GM19324 (cell line): ENCODE data around the gene PRDM10.
"Not testable (repeated sequence)": the region's sequence is repeated elsewhere in the genome, so short reads cannot be mapped to it uniquely, and the experiment has no call there.

ENCODE experiments used
- ATAC-seq: cut with Tn5 transposase; IDR thresholded peaks from one replicate; pipeline ENCODE4 v1.9.1; 2021; ENCODE audit warnings: mild to moderate bottlenecking, moderate library complexity; ENCODE audit not compliant: unreplicated experiment, low FRiP score

PRDM10 gene

DNA sequence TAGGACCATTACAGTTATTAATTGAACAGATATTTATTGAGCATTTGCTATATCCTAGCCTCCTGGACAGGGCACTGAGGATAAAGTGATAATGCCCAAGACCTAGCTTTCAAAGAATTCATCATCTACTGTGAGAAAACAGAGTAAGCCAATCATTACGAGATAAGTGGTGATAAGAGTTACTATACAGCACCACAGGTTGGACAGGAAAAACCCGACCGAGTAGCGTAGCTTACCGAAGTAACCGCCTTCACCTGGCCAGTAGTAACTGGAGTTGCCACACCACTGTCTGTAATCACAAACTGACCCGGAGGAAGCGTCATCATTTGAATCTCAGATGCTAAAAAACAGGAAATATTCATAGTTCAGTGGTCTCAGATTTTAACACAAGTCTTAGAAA, 97.2 kb downstream of the PRDM10 start:
- ATAC-seq = no peak

DNA sequence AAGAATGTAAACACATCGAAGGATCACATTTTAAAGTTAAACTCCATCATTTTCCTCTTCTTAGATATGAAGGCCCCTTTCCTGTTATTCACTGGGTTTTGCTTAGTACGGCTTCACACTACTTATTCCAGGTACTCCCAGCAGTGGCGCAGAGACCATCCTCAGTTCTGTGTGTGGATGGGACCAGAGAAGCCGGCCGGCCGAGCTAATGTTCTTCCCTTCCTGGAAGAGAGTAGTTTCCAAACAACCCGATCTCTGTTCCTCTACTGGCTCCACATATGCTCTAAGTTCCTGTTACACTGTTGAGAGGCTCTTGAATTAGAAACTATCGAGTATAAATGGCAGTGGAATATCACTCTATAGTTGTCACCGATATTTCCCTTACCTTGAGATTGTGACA, 106.6 kb downstream of the PRDM10 start:
- no peak for ATAC-seq

DNA sequence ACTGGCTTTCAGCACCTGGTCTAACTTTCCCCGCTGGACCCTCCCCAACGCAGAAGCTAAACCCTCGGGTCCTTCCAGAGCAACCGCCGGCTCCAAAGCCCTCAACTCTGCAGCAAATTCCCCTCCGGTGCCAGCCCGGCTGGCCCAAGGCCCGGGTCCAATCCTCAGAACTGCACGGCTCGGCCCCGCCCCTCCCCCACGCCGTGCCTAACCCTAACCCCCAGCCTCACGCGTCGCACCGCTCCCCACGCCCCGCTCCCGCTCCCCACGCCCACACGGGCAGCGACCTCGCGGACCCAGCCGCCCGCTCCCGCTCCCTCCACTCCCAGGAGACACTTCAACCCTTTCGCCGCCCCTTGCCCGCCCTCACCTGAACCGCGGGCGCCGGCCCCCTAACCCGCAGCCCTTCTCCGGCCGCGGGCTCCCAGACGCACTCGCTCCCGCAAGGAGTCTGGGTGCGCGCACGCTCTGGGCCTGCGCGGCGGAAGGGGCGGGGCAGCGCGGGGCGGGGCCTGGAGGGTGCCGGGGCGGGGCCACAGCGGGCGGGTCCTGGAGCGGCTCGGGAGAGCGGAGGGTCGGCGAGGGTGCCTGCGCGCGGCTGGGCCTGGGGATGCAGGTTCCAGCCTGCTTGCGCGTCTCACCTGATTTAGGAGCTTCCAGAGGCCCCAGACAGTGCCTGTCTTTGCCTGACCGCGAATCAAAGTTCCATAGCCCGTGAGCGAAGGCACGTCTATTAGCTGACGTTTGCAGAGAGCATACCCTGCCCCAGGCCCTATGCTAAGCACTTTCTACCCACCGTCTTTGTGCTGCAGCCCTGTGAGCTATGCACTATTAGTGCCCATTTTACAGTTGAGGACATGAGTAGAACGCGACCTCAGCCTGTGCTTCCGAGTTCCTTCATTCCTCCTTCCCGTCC, 107.3 kb downstream of the PRDM10 start, which contains the start of gene NFRKB:
TSS of gene NFRKB (minus strand) at position 453 of the 916 bp plus-strand sequence. CDS start 2,729 bp downstream, outside the sequence.
- peak; percentile 98 for ATAC-seq

DNA sequence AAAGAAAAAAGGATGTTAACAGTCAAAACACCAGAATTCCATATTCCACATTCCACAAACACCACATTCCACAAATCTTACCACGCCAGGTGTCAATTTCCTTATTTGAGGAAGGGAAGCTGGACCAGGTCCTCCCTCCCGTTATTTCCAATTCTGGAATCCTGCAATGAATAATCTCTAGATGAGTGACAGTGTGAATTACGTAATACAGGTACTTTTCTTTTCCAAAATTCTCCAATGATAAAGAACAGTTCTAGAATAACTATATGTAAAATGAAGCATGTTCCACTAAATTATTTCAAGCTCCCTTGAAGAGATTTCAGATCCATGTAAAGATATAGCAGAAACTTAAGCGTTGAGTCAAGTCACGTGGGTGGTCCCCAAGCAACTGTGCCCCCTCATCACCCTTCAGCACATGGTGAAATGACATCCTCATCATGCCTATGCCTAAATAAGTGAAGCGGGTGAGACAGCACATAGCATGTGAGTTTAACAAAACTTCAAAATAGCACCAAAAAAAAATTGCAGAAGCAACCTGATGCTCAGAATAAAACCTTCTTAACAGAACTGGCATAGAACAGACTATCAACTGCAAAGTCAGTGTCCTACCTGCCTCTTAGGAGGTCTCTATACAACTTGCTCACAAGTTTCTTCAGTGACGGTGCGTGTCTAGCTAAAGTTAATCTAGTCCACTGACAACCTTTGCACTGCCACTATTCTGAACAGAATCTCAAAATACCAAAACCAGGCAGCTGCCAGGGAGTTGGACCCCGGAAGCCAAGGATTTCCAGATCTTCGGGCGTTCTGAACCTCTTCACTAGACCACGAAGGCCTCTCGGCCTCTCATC, 108.1 kb downstream of the PRDM10 start:
- ATAC-seq = peak; percentile 19

DNA sequence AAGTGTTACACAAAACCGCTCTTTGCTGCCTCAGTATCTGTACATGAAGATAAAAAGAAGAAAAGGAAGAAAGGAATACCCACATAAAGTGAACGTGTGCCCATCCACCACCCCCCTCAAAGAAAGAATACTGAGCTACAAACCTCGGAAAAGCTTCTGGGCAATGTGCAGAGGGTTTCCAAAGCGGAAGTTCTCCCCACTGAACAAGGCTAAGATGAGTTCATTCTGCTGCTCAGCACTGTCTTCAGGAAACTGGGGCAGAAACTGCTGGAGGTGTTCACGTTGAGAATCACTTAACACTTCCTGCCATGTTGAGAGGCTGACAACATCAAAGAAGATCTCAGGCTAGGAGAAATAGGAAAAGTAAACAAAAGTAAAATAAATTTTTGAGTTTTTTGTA, 114.2 kb downstream of the PRDM10 start:
- no peak for ATAC-seq

DNA sequence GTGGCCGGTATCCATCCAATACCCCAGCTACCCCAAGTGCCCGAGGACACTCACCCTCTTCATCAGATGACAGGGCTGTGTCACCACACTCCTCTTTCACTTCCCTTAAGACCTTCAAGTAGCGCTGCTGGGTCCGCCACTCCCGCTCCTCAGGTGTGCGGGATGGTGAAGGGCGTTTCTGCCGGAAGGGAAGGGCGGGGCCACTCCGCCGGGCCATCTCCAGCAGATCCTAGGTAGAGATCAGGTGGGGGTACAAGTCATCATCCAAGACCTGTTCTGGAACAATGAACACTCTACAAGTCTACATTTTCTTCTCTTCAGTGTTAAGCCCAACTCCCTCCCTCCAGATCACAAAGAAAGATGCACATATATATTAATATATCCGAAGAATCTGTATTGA, 117.3 kb downstream of the PRDM10 start:
- no peak for ATAC-seq

DNA sequence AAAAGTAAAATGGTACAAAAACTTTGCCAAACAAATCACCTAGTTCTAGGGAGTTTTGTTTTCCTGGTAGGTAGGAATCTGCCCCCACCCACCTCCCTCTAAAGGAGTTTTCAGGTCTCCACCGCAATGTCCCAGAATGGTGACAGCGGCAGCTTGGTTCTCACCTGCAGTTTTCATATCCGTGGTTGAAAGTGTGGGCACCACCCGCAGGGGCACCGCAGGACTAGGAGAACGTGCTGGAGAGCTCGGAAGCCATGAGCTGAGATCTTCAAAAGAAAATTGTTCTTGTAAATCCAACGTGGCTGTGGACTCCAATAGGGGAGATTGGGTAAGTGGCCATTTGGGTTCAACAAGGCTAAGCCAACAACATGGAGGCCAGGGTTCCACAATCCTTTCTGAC, 118.1 kb downstream of the PRDM10 start:
- no peak for ATAC-seq

DNA sequence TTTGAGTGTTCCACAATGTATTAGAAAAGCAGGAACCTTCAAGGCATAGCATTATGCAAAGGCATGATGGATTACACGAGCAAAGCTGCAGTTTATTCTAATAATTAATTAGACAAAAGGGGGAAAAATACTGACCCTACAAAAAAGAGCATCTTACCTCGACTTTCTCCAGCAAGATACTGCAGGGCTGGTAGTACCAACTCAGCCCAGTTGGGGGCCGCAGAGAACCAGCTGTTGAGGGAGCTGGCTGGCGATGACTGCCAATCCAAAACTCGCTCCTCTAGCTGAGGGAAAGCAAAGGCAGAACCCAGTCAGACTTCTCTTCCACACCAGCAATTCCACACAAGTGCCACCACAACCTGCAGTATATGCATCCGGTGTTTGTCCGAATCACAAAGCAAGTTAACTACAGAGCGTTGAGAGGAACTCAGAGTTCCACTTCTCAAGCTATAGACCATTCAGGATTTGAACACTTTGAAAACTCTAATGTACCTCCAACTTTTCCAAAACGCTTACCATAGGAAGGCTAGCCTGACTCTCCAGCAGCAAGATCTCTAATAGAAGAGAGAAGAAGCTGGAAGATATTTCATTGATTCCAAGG, 121.0 kb downstream of the PRDM10 start:
- ATAC-seq = no peak

DNA sequence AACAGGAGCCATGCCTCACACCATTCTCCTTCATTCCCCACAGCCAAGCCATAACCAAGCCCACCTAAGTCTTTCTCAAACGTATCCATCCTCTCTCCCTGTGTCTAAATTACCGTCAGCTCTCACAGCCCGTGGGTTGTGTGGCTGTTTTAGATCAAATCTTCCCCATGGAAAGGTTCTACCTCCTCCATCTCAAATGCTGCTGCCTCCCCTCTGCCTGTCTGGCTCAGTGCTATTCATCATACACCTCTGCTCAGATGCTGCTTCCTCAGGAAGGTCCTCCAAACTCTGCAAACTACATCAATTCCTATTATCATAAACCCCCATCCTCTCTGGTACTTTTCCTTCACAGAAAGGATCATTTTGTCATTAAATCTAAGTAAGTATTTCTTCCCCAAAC, 122.3 kb downstream of the PRDM10 start:
- no peak for ATAC-seq

DNA sequence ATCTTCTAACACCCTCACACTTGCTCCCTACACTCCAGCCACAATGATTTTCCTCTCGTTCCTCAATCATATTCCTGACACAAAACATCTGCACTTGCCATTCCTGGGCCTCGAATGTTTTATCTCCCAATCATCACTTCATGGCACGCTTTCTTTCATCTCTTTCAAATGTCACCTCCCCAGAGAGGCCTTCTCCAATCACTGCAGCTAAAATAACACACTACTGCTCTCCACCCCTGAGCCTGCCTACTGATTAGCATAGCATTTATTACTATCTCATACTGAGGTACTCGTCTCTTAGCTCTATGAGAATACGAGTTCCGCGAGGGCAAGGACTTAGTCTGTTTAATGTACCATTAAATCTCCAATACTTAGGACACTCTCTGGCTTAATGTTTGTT, 130.7 kb downstream of the PRDM10 start:
- ATAC-seq = no peak

DNA sequence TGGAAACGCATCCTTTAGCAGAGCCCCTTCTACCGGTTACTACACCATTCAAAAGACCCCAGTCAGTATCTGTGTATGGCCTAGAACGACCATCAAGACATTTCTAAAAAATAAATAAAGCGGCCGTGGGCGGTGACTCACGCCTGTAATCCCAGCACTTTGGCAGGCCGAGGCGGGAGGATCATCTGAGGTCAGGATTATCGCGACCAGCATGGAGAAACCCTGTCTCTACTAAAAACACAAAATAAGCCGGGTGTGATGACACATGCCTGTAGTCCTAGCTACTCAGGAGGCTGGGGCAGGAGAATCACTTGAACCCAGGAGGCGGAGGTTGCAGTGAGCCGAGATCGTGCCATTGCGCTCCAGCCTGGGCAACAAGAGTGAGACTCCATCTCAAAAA, 134.0 kb downstream of the PRDM10 start:
- ATAC-seq = not testable (repeated sequence)

DNA sequence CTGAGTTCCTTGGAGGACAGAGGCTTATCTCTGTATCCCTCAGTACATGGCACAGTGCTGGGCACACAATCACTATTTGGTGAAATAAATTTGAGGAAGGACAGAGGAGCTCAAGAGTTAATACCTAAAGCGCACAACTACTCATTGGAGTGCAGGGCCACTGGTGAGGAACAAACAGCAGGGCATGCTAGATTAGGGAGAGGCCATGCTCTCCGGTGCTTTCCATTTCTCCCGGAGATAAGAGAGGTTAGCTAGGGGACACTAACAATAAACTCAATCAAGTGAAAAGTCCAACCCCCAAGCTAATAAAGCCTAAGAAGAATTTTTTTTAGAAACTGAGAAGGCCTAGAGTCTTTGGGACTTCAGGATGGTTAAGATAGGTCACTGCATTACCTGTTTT, 136.3 kb downstream of the PRDM10 start:
- ATAC-seq = no peak

DNA sequence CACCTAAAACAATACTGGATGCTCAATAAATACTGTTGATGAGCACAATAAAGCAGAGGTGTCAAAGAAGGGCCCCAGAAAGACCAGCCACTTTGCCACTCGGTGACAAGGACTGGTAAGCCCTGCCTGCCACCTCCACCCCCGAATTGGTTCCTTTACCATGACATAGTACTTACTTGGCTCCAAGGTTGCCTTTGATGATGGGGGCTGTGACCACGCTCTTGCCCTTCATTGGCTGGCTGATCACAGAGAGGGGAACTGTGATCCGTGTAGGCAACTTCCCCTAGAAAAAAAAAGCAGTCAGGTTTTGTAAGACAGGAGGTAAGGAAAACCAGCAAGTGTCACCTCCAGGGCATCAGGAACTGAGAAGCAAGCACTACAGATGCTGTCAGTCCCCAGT, 136.9 kb downstream of the PRDM10 start:
- ATAC-seq = no peak

DNA sequence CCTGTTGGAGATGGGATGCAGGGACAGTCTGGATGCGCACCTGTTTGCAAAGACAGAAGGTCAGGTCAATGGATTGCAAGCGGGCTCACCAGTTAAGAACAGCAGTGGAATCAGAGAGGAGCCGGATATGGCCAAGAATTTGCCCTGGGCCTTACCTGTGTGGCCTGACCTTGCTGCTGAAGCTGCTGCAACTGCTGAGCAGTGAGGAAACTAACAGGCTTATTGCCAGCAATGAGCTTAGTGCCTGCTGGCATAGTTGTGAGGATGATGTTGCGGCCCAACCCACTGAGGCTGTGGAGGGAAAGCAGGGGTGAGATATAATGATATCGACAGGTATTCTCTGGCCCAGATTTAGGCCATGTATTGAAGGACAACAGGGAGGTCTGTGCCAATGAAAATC, 137.8 kb downstream of the PRDM10 start:
- no peak for ATAC-seq

DNA sequence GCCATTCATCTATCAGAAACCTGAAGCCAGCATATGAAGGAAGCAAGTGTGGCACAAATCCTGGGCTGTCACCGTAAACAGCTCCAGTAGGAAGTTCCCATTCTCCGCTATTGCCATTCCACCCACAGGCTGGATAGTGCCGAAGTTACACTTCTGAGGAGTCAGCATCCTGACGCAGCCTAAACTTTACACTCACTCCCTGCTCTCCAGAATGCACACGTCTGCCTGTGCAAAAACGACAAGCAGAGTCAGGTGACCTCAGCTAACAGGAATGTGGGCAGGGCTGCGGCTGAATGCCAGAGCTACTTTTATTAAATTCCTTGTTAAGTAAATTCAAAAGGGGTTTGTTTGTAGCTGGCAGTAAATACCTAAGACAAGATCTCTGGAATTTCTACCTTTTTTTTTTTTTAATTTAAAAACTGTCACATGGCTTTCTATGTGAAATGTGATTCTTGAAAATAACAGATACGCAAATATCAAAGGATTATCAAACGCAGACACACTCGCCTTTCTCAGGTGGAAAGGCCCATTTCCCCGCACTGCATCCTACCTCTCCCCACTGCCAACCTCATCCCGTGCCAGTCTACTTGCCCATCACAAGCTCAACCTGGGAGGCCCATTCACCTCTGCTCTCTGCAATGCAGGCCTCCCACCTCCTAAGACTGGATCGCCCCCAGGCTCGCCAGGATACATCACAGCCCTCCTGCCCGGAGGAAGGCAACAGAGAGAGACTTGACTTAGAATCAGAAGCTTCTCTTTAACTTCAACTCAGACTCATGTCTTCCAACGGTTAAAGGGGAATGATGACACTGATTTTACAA, 140.7 kb downstream of the PRDM10 start:
- ATAC-seq = no peak

DNA sequence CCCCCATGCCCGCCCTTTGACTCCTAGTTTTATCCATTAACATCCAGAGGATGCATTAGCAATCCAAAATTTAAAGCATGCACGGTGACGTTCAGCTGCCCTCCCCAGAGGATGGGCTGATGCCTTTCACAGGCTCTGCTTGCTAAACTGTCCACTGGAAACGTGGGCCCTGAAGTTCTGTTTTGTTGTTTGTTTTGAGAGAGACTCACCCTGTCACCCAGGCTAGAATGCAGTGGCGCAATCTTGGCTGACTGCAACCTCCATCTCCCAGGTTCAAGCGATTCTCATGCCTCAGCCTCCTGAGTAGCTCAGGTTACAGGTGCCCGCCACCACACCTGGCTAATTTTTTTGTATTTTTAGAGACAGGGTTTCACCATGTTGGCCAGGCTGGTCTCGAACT, 146.6 kb downstream of the PRDM10 start:
- ATAC-seq = no peak

DNA sequence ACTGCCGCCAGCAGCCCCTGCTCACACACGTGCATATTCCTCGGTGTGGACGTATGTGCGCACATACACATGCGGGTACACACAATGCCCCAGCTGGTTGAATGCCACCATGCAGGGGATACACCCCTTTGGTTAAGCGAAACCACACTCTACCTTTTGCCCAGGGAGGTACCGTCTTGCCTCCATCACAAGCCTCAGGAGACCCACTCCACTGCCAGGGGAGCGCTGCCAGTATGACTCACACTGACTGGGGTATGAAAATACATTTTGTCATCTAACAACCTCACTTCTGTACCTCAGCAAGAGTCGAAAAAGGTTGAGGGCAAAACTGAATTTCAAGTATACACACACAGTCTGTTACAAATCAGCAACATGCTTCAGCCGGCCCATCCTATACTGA, 147.5 kb downstream of the PRDM10 start:
- no peak for ATAC-seq

DNA sequence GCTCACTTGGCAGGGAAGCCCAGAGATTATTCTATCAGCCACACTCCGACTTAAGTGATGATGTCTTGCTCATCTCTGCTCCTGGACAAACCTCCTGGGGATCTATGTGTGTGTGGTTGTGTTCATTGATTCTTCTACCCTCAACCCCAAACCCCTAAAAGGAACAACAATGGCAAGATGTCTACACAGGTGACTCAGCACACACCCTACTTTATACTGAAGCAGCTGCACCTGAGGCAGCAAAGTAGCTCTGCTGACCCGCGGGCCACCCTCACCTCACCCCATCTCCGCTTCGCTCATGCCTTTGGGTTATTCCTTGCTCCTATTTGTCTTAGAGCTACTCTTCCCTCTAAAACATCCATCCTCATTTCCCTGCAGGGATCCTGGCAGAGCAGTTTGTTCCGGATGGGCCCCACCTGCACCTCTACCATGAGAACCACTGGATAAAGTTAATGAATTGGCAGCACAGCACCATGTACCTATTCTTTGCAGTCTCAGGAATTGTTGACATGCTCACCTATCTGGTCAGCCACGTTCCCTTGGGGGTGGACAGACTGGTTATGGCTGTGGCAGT, 148.3 kb downstream of the PRDM10 start:
- ATAC-seq = no peak

DNA sequence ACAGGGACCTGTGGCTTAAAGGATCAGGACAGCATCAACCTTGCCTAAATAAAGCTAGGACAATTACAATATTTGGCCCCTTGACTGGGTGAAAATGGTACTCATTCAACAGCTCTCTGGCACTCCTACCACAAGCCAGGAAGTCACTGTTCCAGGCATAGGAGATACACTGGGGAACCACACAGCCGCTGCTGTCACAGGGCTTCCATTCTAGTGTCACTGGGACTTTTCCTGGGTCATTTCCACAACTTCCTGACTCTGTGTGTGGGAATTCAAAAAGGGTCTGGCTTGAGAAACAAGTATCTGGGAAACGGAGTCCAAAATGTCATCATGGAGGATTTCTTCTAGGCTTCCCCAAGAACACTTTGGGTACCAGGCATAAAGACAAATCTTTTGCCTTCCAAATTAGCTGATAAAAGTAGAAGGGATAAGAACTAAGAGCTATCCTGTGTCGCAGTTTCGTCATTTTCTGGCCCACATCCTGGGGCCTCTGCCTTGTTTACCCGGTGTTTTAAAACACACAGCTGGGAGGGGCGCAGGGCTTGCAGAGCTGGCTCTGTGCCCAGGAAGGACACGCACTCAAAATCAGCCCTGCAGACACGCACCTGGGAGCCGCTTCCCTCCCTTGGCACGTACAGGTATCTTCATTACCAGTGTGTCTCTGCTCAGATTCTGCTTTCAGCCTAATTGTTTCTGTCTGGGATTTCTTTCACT, 149.0 kb downstream of the PRDM10 start:
- ATAC-seq = no peak
